Activated T-cell treated with anti-CD3 and anti-CD28 coated beads for 24 hours (primary cell): ENCODE measurements around the gene TEKT4.
"Not testable (repeated sequence)": the region's sequence is repeated elsewhere in the genome, so short reads cannot be mapped to it uniquely, and the experiment has no call there.

Experiments used
- DNase-seq: peaks from one replicate; pipeline ENCODE4 v3.0.0-alpha.2; 2020; ENCODE audit warnings: low read depth

Gene TEKT4

GRCh38 chr2:94876523-94876863, 5.3 kb downstream of the TEKT4 start:
- DNase-seq = no peak

- DNase-seq = no peak
Observed at GRCh38 chr2:94877129-94877528, 5.9 kb downstream of the TEKT4 start.

- DNase-seq = not testable (repeated sequence)
Observed at GRCh38 chr2:94878575-94878974, 7.3 kb downstream of the TEKT4 start.

GRCh38 chr2:94879314-94879981, 8.2 kb downstream of the TEKT4 start:
- no peak for DNase-seq

GRCh38 chr2:94879982-94880377, 8.8 kb downstream of the TEKT4 start:
- DNase-seq = no peak

- DNase-seq = no peak
Observed at GRCh38 chr2:94880507-94880906, 9.3 kb downstream of the TEKT4 start.

- DNase-seq = no peak
Observed at GRCh38 chr2:94881070-94881469, 9.8 kb downstream of the TEKT4 start.

GRCh38 chr2:94890234-94890633, 19.0 kb downstream of the TEKT4 start:
- no peak for DNase-seq

GRCh38 chr2:94895273-94895672, 24.0 kb downstream of the TEKT4 start:
- DNase-seq = not testable (repeated sequence)

GRCh38 chr2:94906976-94907375, 35.7 kb downstream of the TEKT4 start:
- DNase-seq = not testable (repeated sequence)

GRCh38 chr2:94923196-94923595, 52.0 kb downstream of the TEKT4 start:
- DNase-seq = no peak

GRCh38 chr2:94924999-94925398, 53.8 kb downstream of the TEKT4 start:
- DNase-seq = not testable (repeated sequence)
